ENCODE data around the gene DMKN.

The DMKN gene

DNA sequence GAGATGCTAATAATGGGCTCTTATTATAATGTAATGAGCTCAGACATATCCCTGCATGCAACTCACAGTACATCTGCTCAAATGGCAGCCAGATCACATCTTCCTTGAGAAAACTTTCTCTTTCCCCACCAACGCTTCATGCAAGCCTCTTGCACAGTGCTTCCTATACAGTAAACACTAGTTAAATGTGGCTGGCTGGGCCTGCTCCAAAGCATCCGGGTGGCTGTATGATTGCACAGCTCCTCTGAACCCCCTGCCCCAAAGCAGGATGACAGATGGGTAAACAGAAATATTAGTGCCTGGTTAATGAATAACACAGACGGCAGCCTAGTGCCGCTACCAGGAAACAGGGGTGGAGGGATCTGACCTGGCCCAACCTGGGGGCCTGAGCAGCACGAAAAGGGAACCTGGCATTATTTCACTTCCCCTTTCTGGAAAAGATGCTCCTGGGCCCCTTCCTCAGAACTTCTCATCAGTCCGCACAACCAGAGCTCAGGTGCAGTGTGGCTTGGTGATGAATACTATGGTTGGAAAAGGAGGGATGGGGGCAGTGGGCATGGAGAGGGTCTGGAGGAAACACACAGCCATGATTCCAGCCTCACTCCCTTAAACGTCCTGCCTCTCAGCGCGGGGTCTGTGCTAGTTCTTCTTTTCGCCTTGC is 54.6 kb downstream of the DMKN start:
- DNase-seq (ENCODE audit: insufficient read length, low spot score) (no peak), FAIRE-seq (no peak)
- TF ChIP-seq, protein P1, sequence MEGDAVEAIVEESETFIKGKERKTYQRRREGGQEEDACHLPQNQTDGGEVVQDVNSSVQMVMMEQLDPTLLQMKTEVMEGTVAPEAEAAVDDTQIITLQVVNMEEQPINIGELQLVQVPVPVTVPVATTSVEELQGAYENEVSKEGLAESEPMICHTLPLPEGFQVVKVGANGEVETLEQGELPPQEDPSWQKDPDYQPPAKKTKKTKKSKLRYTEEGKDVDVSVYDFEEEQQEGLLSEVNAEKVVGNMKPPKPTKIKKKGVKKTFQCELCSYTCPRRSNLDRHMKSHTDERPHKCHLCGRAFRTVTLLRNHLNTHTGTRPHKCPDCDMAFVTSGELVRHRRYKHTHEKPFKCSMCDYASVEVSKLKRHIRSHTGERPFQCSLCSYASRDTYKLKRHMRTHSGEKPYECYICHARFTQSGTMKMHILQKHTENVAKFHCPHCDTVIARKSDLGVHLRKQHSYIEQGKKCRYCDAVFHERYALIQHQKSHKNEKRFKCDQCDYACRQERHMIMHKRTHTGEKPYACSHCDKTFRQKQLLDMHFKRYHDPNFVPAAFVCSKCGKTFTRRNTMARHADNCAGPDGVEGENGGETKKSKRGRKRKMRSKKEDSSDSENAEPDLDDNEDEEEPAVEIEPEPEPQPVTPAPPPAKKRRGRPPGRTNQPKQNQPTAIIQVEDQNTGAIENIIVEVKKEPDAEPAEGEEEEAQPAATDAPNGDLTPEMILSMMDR (IDR thresholded peaks at IDR 0.05; ENCODE audit: insufficient read depth, missing control alignments), result no peak

DNA sequence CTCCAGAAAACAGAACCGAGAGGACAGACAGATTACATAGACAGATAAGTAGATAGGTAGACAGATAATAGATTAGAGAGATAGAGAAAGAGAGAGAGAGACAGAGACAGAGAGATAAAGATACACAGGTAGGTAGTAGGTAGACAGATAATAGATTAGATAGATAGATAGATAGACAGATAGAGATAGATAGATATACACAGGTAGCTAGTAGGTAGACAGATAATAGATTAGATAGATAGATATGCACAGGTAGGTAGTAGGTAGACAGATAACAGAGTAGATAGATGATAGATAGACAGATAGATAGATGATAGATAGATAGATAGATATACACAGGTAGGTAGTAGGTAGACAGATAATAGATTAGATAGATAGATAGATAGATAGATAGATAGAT is 55.3 kb downstream of the DMKN start:
- TF ChIP-seq, protein P1 (IDR thresholded peaks at IDR 0.05; ENCODE audit: insufficient read depth, missing control alignments), result no peak
- no peak for FAIRE-seq
- no peak for DNase-seq (ENCODE audit: insufficient read length, low spot score)

DNA sequence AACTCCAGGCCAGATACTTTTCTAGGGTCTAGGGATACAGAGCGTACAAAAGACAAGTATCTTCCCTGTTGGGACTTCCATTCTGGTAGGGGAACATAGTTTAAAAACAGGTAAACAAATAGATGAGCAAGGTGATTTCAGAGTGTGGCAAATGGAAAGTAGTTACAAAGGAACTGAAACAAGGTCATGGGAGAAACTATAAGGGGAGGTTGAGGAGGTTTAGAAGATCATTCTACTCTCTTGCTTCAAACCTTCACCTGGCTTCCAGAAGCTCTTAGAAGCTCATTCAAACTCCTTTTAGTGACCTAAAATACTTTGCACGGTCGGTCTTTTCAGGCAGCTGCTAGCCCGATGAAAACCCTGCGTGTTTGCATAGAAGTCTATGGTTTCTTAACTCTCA is 56.3 kb downstream of the DMKN start:
- no peak for DNase-seq (ENCODE audit: insufficient read length, low spot score)
- TF ChIP-seq, protein P1 (IDR thresholded peaks at IDR 0.05; ENCODE audit: insufficient read depth, missing control alignments), result no peak
- FAIRE-seq, result no peak

DNA sequence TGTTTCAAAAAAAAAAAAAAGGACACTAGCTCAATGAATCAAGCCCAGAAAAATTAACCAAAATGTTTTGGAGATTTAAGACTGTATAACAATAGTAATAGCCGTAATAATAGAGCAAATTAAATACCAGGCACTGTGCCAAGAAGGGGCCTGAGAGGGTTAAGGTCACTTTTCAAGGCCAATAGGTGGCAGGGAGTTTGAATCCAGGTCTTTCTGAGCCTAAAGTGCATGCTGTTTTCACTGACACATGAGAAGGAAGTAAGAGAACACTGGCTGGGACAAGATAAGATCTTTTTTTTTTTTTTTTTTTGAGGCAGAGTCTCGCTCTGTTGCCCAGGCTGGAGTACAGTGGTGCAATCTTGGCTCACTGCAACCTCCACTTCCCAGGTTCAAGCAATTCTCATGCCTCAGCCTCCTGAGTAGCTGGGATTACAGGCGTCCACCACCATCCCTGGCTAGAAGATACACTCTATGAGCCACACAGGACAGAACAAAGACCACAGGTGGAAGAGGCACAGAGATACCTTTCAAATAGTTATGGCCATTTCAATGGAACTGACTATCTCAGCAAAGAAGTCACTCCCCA is 57.7 kb downstream of the DMKN start:
- DNase-seq (ENCODE audit: insufficient read length, low spot score) (no peak), FAIRE-seq (no peak)
- TF ChIP-seq, protein P1 (IDR thresholded peaks at IDR 0.05; ENCODE audit: insufficient read depth, missing control alignments), result no peak

DNA sequence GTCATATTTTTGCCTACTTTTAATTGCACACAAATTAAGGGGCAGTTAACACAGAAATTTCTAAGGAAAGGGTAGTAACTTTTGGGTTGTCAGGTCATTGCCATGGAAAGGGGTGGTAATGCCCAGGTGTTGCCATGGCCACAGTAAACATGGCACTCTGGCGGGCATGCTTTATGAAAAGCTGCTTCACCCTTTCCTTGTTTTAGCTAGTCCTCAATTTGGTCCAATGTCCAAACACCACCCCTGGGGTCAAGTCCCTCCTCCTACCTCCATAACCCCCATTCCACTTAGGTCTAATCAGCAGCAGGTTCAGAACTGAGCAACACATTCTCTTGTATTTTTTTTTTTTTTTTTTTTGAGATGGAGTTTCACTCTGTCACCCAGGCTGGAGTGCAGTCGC is 58.8 kb downstream of the DMKN start:
- TF ChIP-seq, protein P1 (IDR thresholded peaks at IDR 0.05; ENCODE audit: insufficient read depth, missing control alignments), result no peak
- DNase-seq (ENCODE audit: insufficient read length, low spot score) (no peak), FAIRE-seq (no peak)

DNA sequence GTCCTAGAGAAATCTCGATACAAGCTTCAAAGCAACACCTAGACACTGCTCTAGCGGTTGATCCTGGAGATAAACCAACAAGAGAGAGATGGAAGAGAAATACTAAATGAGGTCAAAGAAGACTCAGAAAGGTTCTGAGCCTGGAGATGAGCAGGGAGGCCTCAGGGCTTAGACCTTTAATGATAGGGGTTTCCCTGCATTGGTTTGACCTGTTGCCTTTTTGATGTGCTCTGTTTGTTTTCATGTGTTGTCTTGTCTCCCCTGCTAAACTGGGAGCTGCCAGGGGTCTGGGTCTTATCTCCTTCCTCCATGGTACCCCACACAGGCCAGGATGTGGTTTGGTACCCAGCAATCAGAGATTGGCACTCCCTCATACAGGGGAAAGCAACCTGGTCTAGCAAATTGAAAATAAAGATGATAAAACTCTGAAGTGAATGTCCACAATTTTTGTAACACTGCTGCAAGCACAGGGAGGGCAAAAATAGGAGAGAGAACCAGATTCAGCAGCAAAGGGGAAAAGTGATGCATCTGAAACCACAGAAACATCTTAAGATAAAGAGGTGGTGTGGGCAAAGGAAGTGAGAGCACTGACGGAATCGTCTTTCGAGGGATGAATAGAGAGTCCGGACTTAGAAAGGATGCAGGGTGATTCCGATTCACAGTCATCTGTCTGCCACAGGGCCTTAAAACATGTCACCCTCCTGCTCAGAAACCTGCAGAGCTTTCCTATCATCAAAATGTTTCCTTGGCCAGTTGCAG is 61.9 kb downstream of the DMKN start:
- DNase-seq (ENCODE audit: insufficient read length, low spot score) (no peak), FAIRE-seq (no peak)
- TF ChIP-seq, protein P1 (IDR thresholded peaks at IDR 0.05; ENCODE audit: insufficient read depth, missing control alignments), result no peak

All from D721Med (cell line).